Erythroblast (primary cell): ENCODE data around the gene ESR1.

Experiments
- DNase-seq, 2 experiments: peaks; one replicate each; lab custom pipeline; 2025; lab: John Stamatoyannopoulos, UW
- GATA1 ChIP-seq: IDR thresholded peaks from 2 replicates; pipeline ENCODE4 v1.6.1; 2011; ENCODE audit warnings: low read depth, mild to moderate bottlenecking, control low read depth, low read length, moderate library complexity
- POLR2A ChIP-seq: IDR thresholded peaks from 2 replicates; pipeline ENCODE4 v1.6.1; 2011; ENCODE audit warnings: mild to moderate bottlenecking, low read length

Gene ESR1

DNA sequence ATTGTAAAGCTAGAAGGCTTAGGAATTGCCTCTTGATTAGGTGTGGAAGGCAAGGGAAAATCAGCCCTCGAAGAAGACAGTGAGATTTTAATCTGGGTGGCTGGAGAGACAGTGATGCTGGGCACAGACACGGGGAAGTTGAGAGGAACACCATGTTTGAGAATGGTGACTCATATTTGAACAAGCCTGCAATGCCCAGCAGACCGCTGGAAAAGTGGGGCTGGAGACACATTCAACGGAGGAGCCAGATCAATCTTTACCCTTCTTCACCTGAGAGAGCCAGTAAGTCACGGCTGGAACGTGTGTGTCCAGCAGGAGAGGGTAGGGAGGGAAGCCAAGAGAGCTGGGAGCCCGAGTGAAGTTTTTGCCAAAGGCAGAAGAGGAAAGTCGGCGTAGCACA, 3.7 kb upstream of the ESR1 start:
- no peak for DNase-seq

DNA sequence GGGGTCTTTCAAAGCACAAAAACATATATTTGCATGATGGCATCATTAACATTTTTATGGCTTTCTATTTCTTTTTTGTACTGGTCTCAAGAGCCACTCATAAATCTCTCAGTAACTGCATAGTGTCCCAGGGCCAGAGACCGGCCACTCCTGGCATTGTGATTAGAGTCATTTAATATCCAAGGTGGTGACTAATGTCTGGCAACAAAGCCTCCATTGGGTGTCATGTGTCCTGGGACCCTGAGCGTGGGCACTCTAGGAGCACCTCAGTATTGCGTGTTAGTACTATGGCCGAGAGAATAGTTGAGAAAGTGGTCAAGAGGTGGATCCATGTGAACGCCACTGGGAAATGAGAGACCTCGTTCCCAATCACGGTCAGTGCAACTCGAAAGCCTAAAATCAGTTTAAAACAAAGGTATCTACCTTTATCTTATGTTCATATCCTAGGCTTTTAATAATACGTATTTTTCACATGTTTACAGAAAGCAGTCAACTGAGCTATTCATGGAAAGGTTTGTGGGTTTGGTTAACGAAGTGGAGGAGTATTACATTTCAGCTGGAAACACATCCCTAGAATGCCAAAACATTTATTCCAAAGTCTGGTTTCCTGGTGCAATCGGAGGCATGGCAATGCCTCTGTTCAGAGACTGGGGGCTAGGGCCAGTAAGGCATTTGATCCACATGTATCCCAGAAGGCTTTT, 2.7 kb upstream of the ESR1 start:
- no peak for DNase-seq
- TF ChIP-seq GATA1 (no peak), POLR2A (no peak)

More for the DNA sequence above, 3.7 kb upstream of the ESR1 start:
- no peak for TF ChIP-seq POLR2A
- no peak for TF ChIP-seq GATA1

DNA sequence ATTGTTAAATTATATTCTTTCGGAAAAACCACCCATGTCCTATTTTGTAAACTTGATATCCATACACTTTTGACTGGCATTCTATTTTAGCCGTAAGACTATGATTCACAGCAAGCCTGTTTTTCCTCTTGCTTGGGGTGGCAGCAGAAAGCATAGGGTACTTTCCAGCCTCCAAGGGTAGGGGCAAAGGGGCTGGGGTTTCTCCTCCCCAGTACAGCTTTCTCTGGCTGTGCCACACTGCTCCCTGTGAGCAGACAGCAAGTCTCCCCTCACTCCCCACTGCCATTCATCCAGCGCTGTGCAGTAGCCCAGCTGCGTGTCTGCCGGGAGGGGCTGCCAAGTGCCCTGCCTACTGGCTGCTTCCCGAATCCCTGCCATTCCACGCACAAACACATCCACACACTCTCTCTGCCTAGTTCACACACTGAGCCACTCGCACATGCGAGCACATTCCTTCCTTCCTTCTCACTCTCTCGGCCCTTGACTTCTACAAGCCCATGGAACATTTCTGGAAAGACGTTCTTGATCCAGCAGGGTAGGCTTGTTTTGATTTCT, 2.1 kb upstream of the ESR1 start:
- no peak for TF ChIP-seq GATA1
- TF ChIP-seq POLR2A, result no peak
- no peak for DNase-seq

DNA sequence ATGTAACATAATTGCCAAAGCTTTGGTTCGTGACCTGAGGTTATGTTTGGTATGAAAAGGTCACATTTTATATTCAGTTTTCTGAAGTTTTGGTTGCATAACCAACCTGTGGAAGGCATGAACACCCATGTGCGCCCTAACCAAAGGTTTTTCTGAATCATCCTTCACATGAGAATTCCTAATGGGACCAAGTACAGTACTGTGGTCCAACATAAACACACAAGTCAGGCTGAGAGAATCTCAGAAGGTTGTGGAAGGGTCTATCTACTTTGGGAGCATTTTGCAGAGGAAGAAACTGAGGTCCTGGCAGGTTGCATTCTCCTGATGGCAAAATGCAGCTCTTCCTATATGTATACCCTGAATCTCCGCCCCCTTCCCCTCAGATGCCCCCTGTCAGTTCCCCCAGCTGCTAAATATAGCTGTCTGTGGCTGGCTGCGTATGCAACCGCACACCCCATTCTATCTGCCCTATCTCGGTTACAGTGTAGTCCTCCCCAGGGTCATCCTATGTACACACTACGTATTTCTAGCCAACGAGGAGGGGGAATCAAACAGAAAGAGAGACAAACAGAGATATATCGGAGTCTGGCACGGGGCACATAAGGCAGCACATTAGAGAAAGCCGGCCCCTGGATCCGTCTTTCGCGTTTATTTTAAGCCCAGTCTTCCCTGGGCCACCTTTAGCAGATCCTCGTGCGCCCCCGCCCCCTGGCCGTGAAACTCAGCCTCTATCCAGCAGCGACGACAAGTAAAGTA, 547 bp upstream of the ESR1 start:
- no peak for TF ChIP-seq POLR2A
- no peak for TF ChIP-seq GATA1
- no peak for DNase-seq

DNA sequence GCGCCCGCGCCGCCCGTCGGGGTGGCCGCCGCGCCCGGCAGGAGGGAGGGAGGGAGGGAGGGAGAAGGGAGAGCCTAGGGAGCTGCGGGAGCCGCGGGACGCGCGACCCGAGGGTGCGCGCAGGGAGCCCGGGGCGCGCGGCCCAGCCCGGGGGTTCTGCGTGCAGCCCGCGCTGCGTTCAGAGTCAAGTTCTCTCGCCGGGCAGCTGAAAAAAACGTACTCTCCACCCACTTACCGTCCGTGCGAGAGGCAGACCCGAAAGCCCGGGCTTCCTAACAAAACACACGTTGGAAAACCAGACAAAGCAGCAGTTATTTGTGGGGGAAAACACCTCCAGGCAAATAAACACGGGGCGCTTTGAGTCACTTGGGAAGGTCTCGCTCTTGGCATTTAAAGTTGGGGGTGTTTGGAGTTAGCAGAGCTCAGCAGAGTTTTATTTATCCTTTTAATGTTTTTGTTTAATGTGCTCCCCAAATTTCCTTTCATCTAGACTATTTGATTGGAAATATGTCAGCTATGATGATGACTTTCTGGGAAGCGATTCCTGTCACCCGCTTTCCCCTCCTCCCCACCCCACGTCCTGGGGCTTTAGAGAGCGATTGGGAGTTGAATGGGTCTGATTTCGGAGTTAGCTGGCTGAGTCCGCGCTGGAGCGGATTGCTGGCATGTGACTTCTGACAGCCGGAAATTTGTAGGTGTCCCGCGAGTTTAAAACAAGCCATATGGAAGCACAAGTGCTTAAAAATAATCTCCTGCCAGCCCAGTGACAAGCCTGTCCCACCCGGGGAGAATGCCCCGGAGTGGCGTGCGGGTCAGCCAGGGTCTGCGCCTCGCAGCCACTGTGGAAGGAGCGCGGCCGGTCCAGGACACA, 1.1 kb downstream of the ESR1 start:
- TF ChIP-seq POLR2A (no peak), GATA1 (no peak)
- DNase-seq, result no peak

- no peak for DNase-seq
These were observed 3.6 kb downstream of the ESR1 start for GRCh38 chr6:151811081-151811480.

GRCh38 chr6:151813858-151814257, 6.4 kb downstream of the ESR1 start:
- no peak for DNase-seq
- no peak for TF ChIP-seq GATA1
- no peak for TF ChIP-seq POLR2A

More at GRCh38 chr6:151811081-151811480, 3.6 kb downstream of the ESR1 start:
- TF ChIP-seq POLR2A (no peak), GATA1 (no peak)

GRCh38 chr6:151814614-151815013, 7.1 kb downstream of the ESR1 start:
- DNase-seq, result no peak
- TF ChIP-seq GATA1 (no peak), POLR2A (no peak)

DNA sequence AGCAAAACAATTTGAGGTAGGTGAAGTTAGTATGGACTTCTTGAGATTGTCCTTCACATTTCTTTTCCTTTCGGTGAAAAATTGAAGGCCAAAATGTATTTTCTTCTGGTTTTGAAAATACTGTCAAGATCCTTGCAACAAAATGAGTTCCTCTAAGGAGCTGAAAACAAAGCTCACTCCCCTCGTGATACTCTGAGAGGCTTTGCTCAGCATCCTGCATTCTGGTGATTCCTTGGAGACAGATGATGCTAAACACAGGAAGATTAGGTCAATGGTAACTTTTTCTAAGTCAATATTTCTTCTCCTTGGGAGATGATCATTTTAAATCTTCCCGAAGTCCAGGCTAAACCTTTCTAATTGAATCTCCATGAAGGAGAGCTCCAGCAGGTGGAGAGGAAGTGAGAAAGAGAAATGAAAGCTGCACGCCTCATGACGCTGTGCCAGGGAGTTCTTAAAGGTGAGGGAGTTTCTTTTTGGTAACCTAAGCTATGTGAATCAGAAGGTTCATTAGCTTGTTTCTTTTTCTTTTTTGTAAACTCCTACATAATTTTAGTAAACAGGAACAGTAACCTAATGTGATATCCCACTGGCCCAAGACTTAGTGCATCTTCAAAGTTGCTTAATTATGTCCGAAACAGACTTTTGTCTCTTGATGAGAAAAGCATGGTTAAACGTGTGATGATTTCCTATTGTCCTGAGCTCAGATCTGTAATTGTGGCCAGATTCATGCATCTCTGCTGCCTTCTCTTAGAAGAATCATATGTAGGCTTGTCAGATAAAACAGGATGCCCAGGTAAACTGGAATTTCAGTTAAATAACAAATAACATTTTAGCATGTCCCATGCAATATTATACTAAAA, 15.0 kb downstream of the ESR1 start:
- TF ChIP-seq GATA1 (no peak), POLR2A (no peak)

GRCh38 chr6:151826517-151827142, 19.1 kb downstream of the ESR1 start:
- TF ChIP-seq POLR2A (no peak), GATA1 (no peak)
- no peak for DNase-seq

More for the DNA sequence above, 15.0 kb downstream of the ESR1 start:
- DNase-seq, result no peak

DNA sequence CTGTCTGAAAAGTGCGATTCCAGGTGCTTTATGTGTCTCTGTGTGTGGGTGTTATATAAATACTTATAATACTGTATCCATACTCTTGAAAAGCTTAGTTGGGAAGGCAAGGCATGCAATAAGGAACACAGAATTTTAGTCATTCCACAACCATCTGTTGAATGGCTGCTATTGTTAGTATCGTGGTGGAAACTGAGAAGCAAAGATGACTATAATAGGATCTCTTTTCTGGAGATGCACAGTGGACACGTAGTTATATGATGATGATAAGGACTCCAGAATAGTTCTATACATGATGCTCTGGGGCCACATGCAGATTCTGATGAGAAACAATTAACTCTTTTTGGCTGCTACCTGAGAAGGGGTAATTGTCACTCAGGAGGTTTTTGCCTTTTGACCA, 25.2 kb downstream of the ESR1 start:
- TF ChIP-seq GATA1 (no peak), POLR2A (no peak)
- DNase-seq, result no peak

DNA sequence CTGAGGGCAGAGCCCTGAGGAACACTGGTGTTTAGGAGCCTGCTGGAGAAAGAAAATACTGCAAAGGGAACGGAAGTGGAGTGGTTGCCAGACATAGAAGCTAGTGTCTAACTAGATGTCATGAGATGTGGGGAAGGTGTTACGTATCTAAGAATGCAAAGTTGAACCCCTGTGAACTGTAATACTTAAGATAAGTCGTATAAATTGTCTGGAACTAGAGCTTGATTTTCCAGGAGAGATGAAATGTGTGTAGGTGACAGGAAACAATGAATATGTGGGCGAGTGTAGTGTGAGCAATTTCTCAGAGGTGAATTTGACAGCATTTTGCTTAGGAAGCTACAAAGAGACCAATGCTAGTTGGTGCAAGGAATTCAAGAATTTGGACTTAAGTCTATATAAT, 27.9 kb downstream of the ESR1 start:
- TF ChIP-seq POLR2A, result no peak
- TF ChIP-seq GATA1, result no peak
- no peak for DNase-seq

DNA sequence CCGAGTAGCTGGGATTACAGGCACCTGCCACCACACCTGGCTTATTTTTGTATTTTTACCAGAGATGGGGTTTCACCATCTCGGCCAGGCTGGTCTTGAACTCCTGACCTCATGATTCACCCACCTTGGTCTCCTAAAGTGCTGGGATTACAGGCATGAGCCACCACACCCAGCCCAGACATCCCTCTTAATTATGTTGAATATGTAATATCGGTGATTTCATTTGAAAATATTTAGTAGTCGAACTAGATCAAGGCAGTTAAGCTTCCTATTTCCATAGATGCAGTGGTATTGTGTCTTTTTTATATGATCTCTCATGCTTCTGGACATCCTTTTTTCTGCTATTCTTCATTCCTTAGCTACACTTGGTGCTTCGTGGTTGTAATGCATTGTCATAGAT, 29.7 kb downstream of the ESR1 start:
- no peak for DNase-seq
- TF ChIP-seq GATA1 (no peak), POLR2A (no peak)

DNA sequence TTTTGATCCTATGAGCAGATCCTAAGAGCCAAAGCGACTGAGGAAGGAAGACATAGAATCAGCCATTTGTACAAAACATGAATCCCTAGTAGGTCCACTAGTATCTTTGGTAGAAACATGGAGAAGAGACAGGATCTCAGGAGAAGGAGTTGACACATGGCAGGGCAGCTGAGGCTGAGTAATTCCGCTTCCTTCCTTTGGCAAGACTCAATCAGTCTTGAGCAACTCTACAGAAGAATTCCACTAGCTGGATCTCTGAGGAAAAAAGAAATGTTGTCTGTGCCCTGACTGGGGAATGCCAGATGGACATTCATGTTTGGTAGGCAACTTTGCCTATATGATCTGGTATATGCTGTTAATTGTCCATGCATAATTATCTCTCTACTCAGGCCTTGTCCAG, 35.3 kb downstream of the ESR1 start:
- no peak for DNase-seq
- TF ChIP-seq POLR2A (no peak), GATA1 (no peak)
